Skeletal muscle tissue (tissue), 2 donors: ENCODE data around the gene FCN3. TPM values are rescaled to one million over a fixed set of nuclear protein-coding genes. Genes with fewer than 3 reads are reported as not detected.

ENCODE experiments used
- small RNA-seq: library from RNA; depleted of rRNA; stranded (forward); fragments of <200 nt; gene quantifications from one replicate; pipeline ENCODE3, GENCODE V24; 2014
- total RNA-seq: library from RNA; depleted of rRNA; stranded (reverse); fragments of >200 nt; gene quantifications from one replicate; pipeline ENCODE4 v1.2.3, GENCODE V29; 2014

FCN3 gene
- total RNA-seq, 1 donor from 2014 or later: not detected

Small RNAs within 50 kb of the gene (small RNA-seq; reads per million reads assigned to genes)
- gene RNU6-48P: not detected

Other genes starting within 250 kb of the FCN3 start
- 1.6 TPM for gene SLC9A1, start 219.7 kb downstream of the FCN3 start, total RNA-seq
- gene WDTC1, start 140.2 kb downstream of the FCN3 start, total RNA-seq: 13.0 TPM
- 14.1 TPM for gene TMEM222, start 52.7 kb downstream of the FCN3 start, total RNA-seq
- under 0.01 TPM for gene SYTL1, start 32.8 kb downstream of the FCN3 start, total RNA-seq
- 4.2 TPM for gene MAP3K6, start 7.9 kb downstream of the FCN3 start, total RNA-seq
- not detected for gene CD164L2, start 8.5 kb upstream of the FCN3 start, total RNA-seq
- gene GPR3, start 17.8 kb upstream of the FCN3 start, total RNA-seq: under 0.01 TPM
- 25.6 TPM for gene WASF2, start 115.3 kb upstream of the FCN3 start, total RNA-seq
- gene AHDC1, start 229.3 kb upstream of the FCN3 start, total RNA-seq: 19.8 TPM